Endothelial cell (in vitro differentiated cells): ENCODE measurements around the gene KLF2. TPM values are rescaled to one million over a fixed set of nuclear protein-coding genes. Genes with fewer than 3 reads are reported as not detected.

Source experiments
- DNase-seq: peaks from one replicate; pipeline ENCODE4 v3.0.0; 2021; ENCODE audit warnings: low spot score
- H3K27ac Mint-ChIP-seq: one replicate; pipeline ENCODE4 v1.8.0; 2021; ENCODE audit warnings: mixed read lengths, inconsistent platforms; ENCODE audit not compliant: unreplicated experiment
- H3K27me3 Mint-ChIP-seq: one replicate; pipeline ENCODE4 v1.8.0; 2021; ENCODE audit warnings: mild to moderate bottlenecking, moderate library complexity, mixed read lengths, inconsistent platforms; ENCODE audit not compliant: unreplicated experiment
- H3K36me3 Mint-ChIP-seq: one replicate; pipeline ENCODE4 v1.8.0; 2021; ENCODE audit warnings: mild to moderate bottlenecking, low read depth, mixed read lengths, inconsistent platforms; ENCODE audit not compliant: unreplicated experiment
- H3K4me1 Mint-ChIP-seq: one replicate; pipeline ENCODE4 v1.8.0; 2021; ENCODE audit warnings: mild to moderate bottlenecking, mixed read lengths, inconsistent platforms; ENCODE audit not compliant: unreplicated experiment
- H3K4me3 Mint-ChIP-seq: one replicate; pipeline ENCODE4 v1.8.0; 2021; ENCODE audit warnings: mild to moderate bottlenecking, mixed read lengths, inconsistent platforms; ENCODE audit not compliant: unreplicated experiment
- H3K9me3 Mint-ChIP-seq: one replicate; pipeline ENCODE4 v1.8.0; 2021; ENCODE audit warnings: mixed read lengths, inconsistent platforms; ENCODE audit not compliant: unreplicated experiment
- total RNA-seq: library from RNA; stranded (reverse); fragmentation: NEBNext Ultra II Directional; extraction: Animal tissue kit (Norgen Biotek cat#: 25700); gene quantifications from one replicate; pipeline ENCODE4 v1.2.1, GENCODE V29; 2021; ENCODE audit not compliant: unreplicated experiment
- TF ChIP-seq, protein P1 (sequence below): fragments of 200-600 bp; sonication (generic); IDR thresholded peaks from one replicate; pipeline ENCODE4 v1.5.0; 2021; ENCODE audit warnings: antibody characterized with exemption; ENCODE audit not compliant: unreplicated experiment

The KLF2 gene
- total RNA-seq, 1 donor from 2014 or later = 48.9 TPM

DNA sequence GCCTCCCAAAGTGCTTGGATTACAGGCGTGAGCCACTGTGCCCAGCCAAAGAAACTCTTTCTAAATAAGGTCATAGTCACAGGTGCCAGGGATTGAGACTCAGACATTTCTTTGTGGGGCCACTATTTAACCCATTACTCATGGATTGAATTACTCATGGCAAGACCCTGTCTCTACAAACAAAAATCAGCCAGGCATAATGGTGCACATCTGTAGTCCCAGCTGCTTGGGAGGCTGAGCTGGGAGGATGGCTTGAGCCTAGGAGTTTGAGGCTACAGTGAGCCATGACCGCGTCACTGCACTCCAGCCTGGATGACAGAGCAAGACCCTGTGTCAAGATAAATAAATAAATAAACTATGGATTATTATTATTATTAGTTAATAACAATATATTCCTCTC is 3.6 kb upstream of the KLF2 start:
- Mint-ChIP-seq H3K9me3 (no peaks in the 10 kb centered on the region), H3K36me3 (peaks cover 4% of the 10 kb centered on the region), H3K4me1 (peaks cover under 1% of the 10 kb centered on the region), H3K4me3 (no peak overlapping the region), H3K27ac (no peak overlapping the region), H3K27me3 (peaks cover 32% of the 10 kb centered on the region)
- no peak for DNase-seq
- TF ChIP-seq, protein P1, sequence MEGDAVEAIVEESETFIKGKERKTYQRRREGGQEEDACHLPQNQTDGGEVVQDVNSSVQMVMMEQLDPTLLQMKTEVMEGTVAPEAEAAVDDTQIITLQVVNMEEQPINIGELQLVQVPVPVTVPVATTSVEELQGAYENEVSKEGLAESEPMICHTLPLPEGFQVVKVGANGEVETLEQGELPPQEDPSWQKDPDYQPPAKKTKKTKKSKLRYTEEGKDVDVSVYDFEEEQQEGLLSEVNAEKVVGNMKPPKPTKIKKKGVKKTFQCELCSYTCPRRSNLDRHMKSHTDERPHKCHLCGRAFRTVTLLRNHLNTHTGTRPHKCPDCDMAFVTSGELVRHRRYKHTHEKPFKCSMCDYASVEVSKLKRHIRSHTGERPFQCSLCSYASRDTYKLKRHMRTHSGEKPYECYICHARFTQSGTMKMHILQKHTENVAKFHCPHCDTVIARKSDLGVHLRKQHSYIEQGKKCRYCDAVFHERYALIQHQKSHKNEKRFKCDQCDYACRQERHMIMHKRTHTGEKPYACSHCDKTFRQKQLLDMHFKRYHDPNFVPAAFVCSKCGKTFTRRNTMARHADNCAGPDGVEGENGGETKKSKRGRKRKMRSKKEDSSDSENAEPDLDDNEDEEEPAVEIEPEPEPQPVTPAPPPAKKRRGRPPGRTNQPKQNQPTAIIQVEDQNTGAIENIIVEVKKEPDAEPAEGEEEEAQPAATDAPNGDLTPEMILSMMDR = no peak

DNA sequence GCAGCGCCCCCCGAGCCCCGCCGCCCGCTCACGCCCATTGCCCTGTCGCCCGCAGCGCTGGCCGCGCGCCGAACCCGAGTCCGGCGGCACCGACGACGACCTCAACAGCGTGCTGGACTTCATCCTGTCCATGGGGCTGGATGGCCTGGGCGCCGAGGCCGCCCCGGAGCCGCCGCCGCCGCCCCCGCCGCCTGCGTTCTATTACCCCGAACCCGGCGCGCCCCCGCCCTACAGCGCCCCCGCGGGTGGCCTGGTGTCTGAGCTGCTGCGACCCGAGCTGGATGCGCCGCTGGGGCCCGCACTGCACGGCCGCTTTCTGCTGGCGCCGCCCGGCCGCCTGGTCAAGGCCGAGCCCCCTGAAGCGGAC is 518 bp downstream of the KLF2 start:
- no peak overlapping the region for H3K4me3 Mint-ChIP-seq
- TF ChIP-seq, protein P1 = no peak
- H3K36me3 Mint-ChIP-seq = peaks cover 37% of the 10 kb centered on the region
- peaks cover 21% of the 10 kb centered on the region for H3K4me1 Mint-ChIP-seq
- no peaks in the 10 kb centered on the region for H3K9me3 Mint-ChIP-seq
- H3K27ac Mint-ChIP-seq = no peak overlapping the region
- peaks cover 64% of the 10 kb centered on the region for H3K27me3 Mint-ChIP-seq
- peak; percentile 44 for DNase-seq

DNA sequence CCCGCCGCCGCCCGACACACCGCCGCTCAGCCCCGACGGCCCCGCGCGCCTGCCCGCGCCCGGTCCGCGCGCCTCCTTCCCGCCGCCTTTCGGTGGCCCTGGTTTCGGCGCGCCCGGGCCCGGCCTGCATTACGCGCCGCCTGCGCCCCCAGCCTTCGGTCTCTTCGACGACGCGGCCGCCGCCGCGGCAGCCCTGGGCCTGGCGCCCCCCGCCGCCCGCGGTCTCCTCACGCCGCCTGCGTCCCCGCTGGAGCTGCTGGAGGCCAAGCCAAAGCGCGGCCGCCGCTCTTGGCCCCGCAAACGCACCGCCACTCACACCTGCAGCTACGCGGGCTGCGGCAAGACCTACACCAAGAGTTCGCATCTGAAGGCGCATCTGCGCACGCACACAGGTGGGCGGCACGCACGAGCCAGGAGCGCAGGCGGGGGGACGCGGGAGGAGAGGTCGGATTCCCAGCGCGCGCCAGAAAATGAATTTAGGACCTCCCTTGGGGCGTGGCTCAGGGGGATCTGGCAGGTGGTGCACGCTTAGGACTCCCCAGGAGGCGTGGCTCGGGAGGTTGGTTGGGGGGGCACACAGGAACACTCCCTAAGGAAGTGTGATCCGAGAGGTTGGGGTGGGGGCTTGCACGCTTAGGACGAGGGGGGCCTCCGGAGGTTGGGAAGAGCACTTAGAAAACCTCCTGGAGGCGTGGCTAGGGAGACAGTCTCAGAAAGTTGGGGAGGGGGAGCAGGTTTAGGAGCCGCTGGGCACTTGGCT is 1.2 kb downstream of the KLF2 start:
- no peak for DNase-seq
- Mint-ChIP-seq H3K27ac (peak overlapping the region; percentile 84), H3K27me3 (peaks cover 66% of the 10 kb centered on the region), H3K36me3 (peaks cover 37% of the 10 kb centered on the region), H3K9me3 (no peaks in the 10 kb centered on the region), H3K4me3 (peak overlapping the region; percentile 96), H3K4me1 (peaks cover 21% of the 10 kb centered on the region)
- TF ChIP-seq, protein P1 = no peak

GRCh38 chr19:16326401-16327168 is 2.0 kb downstream of the KLF2 start:
- Mint-ChIP-seq H3K27ac (peak overlapping the region; percentile 84), H3K36me3 (peaks cover 37% of the 10 kb centered on the region), H3K9me3 (no peaks in the 10 kb centered on the region), H3K27me3 (peaks cover 64% of the 10 kb centered on the region), H3K4me1 (peaks cover 21% of the 10 kb centered on the region), H3K4me3 (peak overlapping the region; percentile 96)
- DNase-seq = no peak
- TF ChIP-seq, protein P1 = no peak

GRCh38 chr19:16327169-16327475 is 2.5 kb downstream of the KLF2 start:
- Mint-ChIP-seq H3K4me1 (peaks cover 21% of the 10 kb centered on the region), H3K4me3 (peak overlapping the region; percentile 84), H3K27me3 (peaks cover 61% of the 10 kb centered on the region), H3K27ac (no peak overlapping the region), H3K9me3 (no peaks in the 10 kb centered on the region), H3K36me3 (peaks cover 37% of the 10 kb centered on the region)
- DNase-seq = no peak
- TF ChIP-seq, protein P1 = no peak
